Prostate gland (tissue), 2 donors: ENCODE results near the gene ANKRD22.

Experiments used
- POLR2A ChIP-seq: fragments of 450-650 bp; IDR thresholded peaks from one replicate; pipeline ENCODE4 v1.6.1; 2016; ENCODE audit warnings: antibody characterized with exemption, mild to moderate bottlenecking
- POLR2AphosphoS5 ChIP-seq: sonication (generic); formaldehyde crosslinking; IDR thresholded peaks from one replicate; pipeline ENCODE4 v1.6.1; 2017; ENCODE audit warnings: antibody characterized with exemption
- TF ChIP-seq, protein P1 (sequence below), 4 experiments: fragments of 200-600 bp in 2 of 4; fragments of 450-650 bp in 2 of 4; sonication (generic) in 2 of 4; IDR thresholded peaks; 1 replicate in 3 of 4; 2 replicates in 1 of 4; pipeline ENCODE4 v1.5.1; 2016 to 2019; ENCODE audit warnings: antibody characterized with exemption in 4 of 4, mild to moderate bottlenecking in 2 of 4, moderate library complexity in 2 of 4

DNA sequence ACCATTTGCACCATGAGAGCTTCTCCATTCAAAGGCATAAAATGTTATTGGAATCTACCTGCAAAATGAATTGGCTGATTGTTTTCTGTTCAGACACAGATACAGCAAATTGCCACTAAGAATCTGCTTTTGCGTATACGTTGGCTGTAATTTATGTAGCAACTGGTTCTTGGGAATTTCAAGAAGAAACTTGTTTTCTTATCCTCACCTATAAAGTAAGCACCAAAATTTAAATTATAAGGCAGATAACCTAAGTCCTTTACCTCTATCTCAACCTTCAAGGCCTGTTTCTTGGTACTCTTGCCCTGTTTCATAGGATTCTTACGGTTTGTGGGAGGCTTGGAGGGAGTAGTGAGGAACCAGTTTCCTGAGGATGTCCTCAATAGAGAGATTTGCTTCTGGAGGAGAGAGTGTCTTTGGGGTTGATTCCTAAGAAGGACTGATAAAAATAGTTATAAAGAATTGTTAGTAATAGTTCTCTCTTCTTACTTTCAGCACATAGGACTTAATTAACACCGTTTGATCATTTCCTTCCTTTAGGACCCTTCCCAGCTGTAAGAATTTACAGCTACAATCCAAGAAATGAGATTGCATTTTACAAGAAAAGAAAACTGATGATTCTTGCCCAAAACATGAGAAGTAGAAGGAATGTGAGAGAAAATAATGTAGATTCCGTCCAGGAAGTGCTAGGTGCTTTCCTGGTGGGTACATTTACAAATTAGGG lies 30.4 kb upstream of the ANKRD22 start:
- TF ChIP-seq, protein P1, sequence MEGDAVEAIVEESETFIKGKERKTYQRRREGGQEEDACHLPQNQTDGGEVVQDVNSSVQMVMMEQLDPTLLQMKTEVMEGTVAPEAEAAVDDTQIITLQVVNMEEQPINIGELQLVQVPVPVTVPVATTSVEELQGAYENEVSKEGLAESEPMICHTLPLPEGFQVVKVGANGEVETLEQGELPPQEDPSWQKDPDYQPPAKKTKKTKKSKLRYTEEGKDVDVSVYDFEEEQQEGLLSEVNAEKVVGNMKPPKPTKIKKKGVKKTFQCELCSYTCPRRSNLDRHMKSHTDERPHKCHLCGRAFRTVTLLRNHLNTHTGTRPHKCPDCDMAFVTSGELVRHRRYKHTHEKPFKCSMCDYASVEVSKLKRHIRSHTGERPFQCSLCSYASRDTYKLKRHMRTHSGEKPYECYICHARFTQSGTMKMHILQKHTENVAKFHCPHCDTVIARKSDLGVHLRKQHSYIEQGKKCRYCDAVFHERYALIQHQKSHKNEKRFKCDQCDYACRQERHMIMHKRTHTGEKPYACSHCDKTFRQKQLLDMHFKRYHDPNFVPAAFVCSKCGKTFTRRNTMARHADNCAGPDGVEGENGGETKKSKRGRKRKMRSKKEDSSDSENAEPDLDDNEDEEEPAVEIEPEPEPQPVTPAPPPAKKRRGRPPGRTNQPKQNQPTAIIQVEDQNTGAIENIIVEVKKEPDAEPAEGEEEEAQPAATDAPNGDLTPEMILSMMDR (IDR thresholded peaks at IDR 0.05), result no peak
- TF ChIP-seq POLR2AphosphoS5, result no peak
- no peak for TF ChIP-seq POLR2A
